Fibroblast of skin of left quadriceps (primary cell): ENCODE measurements around the gene CDC20.

Source experiments
- DNase-seq, 2 experiments: peaks; one replicate each; pipeline ENCODE4 v3.0.0-alpha.2; 2013; ENCODE audit warnings: low read depth in 2 of 2

Gene CDC20

DNA sequence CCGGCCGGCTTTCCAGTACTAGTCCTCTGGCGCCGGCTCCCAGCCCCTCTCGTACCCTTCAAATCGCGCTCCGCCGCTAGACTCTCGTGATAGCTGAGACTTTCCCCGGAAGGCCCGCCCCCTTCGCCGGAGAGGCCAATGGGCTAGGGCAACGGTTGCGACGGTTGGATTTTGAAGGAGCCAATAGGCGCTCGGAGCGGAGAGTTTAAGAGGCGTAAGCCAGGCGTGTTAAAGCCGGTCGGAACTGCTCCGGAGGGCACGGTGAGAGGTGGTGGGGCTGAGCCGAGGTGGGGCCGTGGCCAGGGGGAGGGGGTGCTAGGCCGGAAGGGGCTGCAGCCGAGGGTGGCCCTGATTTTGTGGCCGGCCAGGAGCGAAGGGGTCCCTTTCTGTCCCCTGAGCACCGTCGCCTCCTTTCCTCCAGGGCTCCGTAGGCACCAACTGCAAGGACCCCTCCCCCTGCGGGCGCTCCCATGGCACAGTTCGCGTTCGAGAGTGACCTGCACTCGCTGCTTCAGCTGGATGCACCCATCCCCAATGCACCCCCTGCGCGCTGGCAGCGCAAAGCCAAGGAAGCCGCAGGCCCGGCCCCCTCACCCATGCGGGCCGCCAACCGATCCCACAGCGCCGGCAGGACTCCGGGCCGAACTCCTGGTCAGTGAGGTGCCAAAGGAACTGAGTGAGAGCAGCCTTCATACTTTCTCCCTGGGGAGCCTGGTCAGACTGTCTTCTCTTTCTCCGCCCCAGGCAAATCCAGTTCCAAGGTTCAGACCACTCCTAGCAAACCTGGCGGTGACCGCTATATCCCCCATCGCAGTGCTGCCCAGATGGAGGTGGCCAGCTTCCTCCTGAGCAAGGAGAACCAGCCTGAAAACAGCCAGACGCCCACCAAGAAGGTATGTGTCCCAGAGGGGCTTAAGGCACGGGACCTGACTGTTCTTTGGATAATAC is at the start of gene CDC20:
TSS of gene CDC20 (plus strand) at position 236 of the 948 bp plus-strand sequence. CDS start at position 471, 235 bp downstream.
- peak; percentile 89 to 90 for DNase-seq

DNA sequence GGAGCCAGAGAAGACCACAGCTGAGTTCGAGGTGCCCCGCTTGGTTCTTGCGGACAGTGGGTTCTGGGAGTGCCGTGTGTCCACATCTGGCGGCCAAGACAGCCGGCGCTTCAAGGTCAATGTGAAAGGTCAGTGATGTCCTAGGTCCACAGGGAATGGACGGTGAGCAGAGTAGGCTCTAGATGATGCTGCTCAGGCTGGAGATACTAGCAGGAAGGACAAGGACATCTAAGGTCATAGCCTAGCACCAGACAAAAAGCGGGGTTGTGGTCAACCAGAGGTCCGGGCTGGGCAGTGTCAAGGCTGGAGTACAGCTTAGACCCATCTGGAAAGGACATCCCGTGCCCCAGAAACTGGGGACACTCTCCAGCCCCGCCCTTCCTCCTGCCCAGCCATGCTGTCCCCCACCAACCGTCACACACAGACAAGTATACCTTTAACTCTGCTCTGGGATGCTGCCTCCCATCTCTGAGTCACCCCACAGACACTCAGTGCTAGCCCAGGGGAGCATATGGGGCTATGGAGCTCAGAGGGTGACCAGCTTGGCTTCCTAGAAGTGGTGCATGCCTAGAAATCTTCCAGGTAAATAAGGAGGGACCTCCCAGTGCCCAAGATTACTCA is 49.3 kb upstream of the CDC20 start:
- DNase-seq: no peak

DNA sequence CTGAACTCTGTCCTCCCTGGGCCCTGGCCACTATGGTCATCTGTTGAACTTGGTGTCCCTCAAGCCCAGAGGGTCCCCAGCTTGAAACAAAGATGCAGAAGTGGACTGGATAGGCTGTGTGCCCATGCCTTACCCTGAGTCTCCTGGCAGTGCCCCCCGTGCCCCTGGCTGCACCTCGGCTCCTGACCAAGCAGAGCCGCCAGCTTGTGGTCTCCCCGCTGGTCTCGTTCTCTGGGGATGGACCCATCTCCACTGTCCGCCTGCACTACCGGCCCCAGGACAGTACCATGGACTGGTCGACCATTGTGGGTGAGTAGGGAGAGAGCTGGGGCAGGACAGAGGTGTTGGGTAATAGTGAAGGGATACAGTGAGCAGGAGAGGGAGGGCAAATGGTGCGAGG is 47.3 kb upstream of the CDC20 start:
- DNase-seq: no peak

DNA sequence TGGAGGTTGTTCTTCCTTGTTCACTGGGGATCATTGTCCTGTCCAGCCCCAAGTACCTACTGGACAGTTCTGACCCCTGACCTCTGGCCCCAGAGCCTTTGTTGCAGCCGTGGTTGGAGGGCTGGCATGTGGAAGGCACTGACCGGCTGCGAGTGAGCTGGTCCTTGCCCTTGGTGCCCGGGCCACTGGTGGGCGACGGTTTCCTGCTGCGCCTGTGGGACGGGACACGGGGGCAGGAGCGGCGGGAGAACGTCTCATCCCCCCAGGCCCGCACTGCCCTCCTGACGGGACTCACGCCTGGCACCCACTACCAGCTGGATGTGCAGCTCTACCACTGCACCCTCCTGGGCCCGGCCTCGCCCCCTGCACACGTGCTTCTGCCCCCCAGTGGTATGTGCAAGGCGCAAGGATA is 46.6 kb upstream of the CDC20 start:
- no peak for DNase-seq

DNA sequence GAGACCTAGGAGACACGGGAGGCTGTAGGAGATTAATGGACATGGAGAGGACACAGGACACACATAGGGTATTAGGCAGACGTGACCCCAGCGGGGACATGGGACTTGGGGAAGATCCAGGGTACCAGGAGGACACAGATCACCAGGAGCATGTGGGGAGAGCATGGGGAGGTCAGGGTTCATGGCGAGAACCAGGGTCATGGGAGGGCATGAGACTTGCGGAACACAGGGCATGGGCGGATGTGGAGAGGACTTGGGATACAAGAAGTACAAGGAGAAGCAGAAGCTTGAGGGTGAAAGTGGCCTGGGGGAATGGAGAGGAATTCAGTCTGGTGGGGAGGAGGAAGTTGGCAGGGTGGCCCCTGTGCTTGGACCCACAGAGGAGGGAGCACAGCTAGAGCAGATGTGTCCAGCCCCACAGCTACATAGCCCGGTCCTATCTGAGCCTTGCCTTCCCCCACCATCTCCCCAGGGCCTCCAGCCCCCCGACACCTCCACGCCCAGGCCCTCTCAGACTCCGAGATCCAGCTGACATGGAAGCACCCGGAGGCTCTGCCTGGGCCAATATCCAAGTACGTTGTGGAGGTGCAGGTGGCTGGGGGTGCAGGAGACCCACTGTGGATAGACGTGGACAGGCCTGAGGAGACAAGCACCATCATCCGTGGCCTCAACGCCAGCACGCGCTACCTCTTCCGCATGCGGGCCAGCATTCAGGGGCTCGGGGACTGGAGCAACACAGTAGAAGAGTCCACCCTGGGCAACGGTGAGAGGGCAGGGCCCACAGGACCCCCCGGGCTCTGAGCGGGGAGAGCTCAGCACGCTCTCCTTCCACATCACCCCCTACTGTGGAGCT is 45.9 kb upstream of the CDC20 start:
- DNase-seq: no peak

DNA sequence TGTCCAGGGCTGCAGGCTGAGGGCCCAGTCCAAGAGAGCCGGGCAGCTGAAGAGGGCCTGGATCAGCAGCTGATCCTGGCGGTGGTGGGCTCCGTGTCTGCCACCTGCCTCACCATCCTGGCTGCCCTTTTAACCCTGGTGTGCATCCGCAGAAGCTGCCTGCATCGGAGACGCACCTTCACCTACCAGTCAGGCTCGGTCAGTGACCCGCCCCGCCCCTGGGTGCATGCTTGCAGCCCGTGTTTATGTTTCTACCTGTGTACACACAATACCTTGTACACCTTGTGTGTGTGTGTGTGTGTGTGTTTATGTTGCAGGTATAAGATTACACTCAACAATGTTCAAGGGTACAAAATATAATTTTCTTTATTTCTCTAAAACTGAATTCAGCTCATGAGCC is 45.0 kb upstream of the CDC20 start:
- no peak for DNase-seq

DNA sequence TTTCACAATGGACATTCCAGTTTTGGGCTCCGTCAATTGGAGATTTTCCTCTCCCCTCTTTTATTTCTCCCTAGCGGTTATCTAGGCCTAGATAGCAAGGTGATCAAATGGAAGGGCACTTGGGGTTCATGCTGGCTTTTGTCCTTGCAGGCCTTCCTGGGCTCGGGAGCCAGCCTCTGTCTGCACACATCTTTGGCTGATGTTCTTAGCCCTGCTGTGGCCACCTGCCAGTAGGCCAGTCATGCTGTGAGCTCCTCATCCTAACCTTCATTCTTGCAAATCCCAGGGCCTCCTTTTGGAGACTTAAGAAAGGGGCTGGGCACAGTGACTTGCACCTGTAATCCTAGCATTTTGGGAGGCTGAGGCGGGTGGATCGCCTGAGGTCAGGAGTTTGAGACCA is 44.5 kb upstream of the CDC20 start:
- no peak for DNase-seq

DNA sequence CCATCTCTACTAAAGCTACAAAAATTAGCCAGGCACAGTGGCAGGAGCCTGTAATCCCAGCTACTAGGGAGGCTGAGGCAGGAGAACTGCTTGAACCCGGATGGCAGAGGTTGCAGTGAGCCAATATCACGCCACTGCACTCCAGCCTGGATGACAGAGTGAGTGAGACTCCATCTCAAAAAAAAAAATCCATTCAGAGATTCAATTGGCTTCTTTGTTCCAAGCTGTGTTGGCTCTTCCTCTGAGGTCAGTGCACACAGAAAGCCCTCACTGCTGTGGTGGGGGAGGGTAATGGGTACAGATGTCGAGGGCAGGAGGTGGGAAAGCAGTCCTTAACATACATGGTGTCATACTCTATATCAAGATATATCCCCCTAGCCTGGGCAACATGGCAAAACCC is 43.3 kb upstream of the CDC20 start:
- no peak for DNase-seq

DNA sequence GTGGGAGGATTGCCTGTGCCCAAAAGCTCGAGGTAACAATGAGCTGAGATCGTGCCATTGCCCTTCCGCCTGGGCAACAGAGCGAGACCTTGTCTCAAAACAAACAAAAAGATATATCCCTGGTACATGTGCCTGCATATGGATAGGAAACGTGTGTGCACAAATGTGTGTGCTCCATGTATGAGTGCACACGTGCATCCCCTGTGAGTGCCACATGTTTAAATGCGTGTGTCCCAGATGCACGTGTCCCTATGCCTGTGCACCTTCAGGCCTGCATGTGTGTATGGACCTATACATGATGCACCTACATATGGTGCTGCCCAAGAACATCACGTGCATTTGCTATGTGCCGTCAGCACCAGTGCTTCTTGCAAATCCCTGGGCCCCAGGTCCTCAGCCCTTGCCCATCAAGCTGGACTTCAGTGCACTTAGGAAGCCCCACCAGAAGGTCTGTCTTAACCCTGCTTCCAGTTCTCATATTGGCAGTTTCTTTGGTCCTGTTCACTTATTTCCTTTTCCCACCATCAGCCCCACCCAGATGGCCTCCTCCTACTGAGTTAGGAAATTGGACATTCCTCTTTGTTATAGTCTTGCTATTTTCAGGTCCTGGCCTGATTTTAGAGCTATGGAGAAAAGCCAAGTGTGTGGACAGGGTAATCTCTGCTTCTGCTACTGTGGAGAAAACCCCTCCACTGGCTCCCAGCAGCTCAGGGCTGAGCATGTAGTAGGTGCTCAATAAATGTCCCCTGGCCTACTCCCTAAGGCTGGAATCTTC is 42.6 kb upstream of the CDC20 start:
- no peak for DNase-seq

DNA sequence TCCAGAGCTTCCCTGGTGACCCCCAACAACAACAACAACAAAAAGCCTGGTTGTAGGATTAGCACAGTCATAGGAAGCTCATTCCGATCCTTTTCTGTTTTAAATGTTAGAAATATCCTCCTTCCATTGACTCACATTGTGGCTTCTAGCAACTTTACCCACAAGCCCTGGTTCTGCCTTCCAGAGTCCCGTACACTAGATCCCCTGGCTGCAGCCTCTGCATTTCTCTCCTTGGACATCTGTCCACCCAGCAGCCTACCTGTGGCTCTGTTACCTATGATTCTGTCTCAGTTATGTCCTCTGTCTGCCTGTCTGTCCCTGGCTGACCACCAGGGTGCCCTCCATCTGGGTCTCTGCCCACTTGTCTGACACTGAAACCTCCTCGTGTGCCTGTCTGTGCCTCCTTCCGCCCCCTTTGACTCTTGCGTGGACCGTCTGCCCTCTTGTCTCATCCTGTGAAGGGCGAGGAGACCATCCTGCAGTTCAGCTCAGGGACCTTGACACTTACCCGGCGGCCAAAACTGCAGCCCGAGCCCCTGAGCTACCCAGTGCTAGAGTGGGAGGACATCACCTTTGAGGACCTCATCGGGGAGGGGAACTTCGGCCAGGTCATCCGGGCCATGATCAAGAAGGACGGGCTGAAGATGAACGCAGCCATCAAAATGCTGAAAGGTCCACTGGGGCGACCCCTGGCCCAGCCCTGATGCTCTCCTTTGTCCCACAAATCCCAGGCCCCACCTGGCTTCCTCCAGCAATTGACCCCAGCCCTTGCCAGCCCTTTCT is 41.9 kb upstream of the CDC20 start:
- no peak for DNase-seq

DNA sequence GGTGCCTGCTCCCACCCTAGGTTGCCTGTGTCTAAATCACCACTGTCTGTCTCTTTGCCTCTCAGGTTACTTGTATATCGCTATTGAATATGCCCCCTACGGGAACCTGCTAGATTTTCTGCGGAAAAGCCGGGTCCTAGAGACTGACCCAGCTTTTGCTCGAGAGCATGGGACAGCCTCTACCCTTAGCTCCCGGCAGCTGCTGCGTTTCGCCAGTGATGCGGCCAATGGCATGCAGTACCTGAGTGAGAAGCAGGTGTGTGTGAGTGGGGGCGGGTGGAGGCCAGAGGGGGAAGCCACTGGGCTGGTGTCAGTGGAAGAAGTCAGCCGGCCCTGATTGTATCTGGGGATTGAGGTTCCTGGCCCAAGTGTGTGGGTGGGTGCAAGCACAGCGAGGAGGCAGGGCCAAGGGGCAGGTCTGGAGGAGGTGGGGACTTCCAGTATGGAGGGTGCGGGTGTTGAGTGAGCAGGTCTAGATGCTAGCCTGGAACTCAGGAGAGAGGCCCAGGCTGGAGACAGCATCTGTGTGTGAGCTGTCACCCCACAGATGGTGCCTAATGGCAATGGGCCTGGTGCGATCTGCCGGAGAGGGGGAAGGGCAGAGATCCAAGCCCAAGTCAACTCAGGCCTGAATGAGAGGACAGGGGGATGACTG is 40.8 kb upstream of the CDC20 start:
- no peak for DNase-seq

DNA sequence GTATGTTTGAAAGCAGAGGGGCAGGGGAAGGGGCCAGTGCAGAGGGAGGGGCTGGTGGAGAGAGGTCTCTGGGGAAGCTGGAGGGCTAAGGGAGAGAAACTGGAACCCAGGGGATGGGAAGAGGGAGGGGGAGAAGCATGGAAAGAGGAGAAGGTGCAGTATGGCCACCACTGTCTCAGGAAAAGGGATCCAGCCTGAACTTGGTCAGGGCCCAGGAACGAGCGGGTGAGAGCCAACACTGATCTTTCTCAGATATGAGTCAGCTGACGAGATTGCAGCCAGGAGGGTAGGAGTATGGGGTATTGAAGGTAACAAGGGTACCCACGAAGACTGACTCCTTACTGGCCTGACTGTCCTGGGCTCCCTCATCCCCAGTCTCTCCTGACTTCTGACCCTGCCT is 40.0 kb upstream of the CDC20 start:
- no peak for DNase-seq

DNA sequence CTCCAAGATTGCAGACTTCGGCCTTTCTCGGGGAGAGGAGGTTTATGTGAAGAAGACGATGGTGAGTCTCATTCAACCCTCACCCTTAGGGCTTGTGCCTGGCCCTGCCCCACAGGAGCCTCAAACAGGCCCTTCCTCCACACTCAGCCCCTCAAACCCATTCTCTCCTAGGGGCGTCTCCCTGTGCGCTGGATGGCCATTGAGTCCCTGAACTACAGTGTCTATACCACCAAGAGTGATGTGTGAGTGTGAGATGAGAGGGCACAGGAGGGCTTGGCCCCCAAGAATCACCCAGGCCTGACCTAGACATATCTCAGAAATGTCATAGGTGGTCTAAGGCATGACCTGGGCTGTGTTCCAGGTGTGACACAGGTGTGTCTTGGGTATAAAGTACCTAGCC is 39.5 kb upstream of the CDC20 start:
- DNase-seq: no peak

DNA sequence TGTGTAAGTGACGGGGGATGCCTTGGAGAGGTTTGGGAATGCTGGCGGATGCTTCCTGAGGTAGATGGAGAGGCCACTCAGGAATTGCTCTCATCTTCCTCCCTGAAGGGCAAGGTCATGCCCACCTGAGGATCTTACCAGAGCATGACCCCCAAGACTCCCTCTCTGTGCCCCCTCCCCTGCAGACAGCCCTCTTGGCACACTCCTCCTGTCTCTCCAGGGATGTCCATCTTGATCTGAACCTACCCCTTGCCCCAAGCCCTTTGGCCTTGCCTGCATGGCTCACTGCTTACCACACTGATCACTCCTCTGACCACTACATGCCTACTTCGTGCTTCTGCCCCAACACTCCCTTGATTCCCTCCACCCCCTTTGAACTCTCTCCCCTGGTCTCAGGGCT is 39.0 kb upstream of the CDC20 start:
- no peak for DNase-seq

DNA sequence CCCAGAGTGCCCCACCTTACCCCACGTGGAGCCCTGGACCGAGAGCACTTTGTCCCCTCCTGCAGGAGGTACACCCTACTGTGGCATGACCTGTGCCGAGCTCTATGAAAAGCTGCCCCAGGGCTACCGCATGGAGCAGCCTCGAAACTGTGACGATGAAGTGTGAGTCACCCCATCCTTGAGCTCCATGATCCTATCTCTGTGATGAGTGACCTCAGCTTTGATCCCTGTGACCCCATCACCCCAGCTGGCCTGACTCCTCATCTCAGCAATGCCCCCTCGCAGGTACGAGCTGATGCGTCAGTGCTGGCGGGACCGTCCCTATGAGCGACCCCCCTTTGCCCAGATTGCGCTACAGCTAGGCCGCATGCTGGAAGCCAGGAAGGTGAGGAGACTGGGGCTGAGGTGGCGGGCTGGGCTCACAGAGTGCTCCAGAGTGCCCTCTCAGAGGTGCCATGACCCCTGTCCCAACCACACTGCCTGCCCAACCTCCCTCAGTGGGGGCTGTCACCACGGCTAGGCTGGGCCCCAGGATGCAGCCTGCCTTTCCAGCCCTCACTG is 37.4 kb upstream of the CDC20 start:
- no peak for DNase-seq

DNA sequence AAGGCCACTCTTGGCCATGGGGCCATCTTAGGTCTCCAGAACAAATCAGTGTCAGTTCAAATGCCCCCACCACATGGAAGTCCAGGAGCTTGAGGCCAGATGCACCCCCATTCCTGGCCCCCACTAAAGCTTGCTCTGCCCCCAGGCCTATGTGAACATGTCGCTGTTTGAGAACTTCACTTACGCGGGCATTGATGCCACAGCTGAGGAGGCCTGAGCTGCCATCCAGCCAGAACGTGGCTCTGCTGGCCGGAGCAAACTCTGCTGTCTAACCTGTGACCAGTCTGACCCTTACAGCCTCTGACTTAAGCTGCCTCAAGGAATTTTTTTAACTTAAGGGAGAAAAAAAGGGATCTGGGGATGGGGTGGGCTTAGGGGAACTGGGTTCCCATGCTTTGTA is 36.3 kb upstream of the CDC20 start:
- no peak for DNase-seq

DNA sequence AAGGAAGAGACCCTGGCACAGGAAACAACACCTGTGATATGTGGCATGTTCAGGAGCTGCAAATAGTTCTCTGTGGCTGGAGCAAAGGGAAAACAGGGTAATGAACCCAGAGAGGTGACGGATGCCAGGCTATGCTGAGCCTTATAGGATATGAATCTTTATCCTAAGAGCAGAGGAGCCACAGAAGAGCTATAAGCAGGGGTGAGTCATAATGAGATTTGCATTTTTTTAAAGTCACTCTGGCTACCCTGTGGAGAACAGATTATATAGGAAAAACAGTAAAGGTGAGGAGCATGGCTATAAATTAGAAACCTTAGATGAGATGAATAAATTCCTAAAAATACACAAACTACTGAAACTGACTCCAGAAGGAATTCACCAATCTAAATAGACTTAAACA is 34.0 kb upstream of the CDC20 start:
- DNase-seq: no peak

DNA sequence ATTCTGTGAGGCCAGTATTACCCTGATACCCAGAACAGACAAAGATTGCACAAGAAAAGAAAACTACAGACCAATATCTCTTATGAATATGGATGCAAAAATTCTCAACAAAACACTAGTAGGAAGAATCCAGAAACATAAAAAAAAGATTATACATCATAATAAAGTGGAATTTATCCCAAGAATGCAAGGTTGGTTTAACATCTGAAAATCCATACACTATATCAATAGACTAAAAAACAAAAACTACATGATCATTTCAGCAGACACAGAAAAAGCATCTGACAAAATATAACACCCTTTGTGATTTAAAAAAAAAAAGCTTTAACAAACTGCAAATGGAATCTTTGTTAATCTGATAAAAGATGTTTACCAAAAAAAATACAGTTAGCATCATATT is 33.4 kb upstream of the CDC20 start:
- no peak for DNase-seq

DNA sequence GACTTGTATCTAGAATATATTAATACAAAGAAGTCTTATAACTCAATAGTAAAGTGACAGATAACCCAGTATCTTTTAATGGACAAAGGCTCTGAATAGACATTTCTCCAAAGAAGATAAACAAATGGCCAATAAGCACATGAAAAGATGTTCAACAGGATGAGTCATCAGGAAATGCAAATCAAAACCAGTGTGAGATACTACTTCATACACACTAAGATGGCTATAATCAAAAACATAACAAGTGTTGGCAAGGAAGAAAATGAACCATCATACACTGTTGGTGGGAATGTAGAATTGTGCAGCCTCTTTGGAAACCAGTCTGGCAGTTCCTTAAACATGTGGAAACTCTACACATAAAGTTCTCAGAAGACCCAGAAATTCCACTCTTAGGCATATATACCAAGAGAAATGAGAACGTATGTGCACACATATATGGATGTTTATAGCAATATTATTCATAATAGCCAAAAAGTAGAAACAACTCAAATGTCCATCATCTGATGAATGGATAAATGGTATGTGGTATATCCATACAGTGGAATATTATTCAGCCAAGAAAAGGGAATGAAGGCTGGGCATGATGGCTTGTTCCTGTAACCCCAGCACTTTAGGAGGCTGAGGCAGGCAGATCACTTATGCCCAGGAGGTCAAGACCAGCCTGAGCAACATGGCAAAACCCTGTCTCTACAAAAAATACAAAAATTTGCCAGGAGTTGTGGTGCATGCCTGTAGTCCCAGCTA is 31.1 kb upstream of the CDC20 start:
- DNase-seq: peak; percentile 59 to 69
